GM21515 (cell line): ENCODE measurements around the gene PNPLA7.
"Not testable (repeated sequence)": the region's sequence is repeated elsewhere in the genome, so short reads cannot be mapped to it uniquely, and the experiment has no call there.

Source experiments
- ATAC-seq: cut with Tn5 transposase; IDR thresholded peaks from one replicate; pipeline ENCODE4 v1.9.1; 2021; ENCODE audit not compliant: unreplicated experiment

The PNPLA7 gene

GRCh38 chr9:137543237-137543963 lies 6.8 kb downstream of the PNPLA7 start:
- ATAC-seq, result no peak

GRCh38 chr9:137542486-137542885 lies 7.7 kb downstream of the PNPLA7 start:
- ATAC-seq, result no peak

GRCh38 chr9:137540536-137540935 lies 9.7 kb downstream of the PNPLA7 start:
- ATAC-seq, result no peak

- ATAC-seq, result no peak
These were observed 12.1 kb downstream of the PNPLA7 start for GRCh38 chr9:137538058-137538457.

- ATAC-seq, result not testable (repeated sequence)
These were observed 13.5 kb downstream of the PNPLA7 start for GRCh38 chr9:137536594-137537131.

- ATAC-seq, result no peak
These were observed 15.1 kb downstream of the PNPLA7 start for GRCh38 chr9:137535120-137535428.

- no peak for ATAC-seq
These were observed 15.7 kb downstream of the PNPLA7 start for GRCh38 chr9:137534256-137535119.

- not testable (repeated sequence) for ATAC-seq
These were observed 17.2 kb downstream of the PNPLA7 start for GRCh38 chr9:137532891-137533468.

GRCh38 chr9:137531099-137531765 lies 19.0 kb downstream of the PNPLA7 start:
- ATAC-seq, result no peak

GRCh38 chr9:137530331-137530730 lies 19.9 kb downstream of the PNPLA7 start:
- ATAC-seq, result no peak

- ATAC-seq, result no peak
These were observed 25.3 kb downstream of the PNPLA7 start for GRCh38 chr9:137524981-137525317.

- ATAC-seq, result no peak
These were observed 25.8 kb downstream of the PNPLA7 start for GRCh38 chr9:137524161-137524980.

- ATAC-seq, result no peak
These were observed 27.3 kb downstream of the PNPLA7 start for GRCh38 chr9:137522746-137523455.

GRCh38 chr9:137521405-137521985 lies 28.7 kb downstream of the PNPLA7 start:
- ATAC-seq, result no peak

- no peak for ATAC-seq
These were observed 29.4 kb downstream of the PNPLA7 start for GRCh38 chr9:137520614-137521404.

- ATAC-seq, result no peak
These were observed 30.6 kb downstream of the PNPLA7 start for GRCh38 chr9:137519553-137519952.

- ATAC-seq, result not testable (repeated sequence)
These were observed 31.3 kb downstream of the PNPLA7 start for GRCh38 chr9:137518661-137519459.
